ENCODE data around the gene TSHZ2.
"Not testable (repeated sequence)": the region's sequence is repeated elsewhere in the genome, so short reads cannot be mapped to it uniquely, and the experiment has no call there.

The TSHZ2 gene

GRCh38 chr20:53365539-53366075, 393.4 kb downstream of the TSHZ2 start:
- no peak for DNase-seq

GRCh38 chr20:53366928-53367327, 394.8 kb downstream of the TSHZ2 start:
- not testable (repeated sequence) for DNase-seq

GRCh38 chr20:53369871-53370270, 397.7 kb downstream of the TSHZ2 start:
- DNase-seq: no peak

GRCh38 chr20:53370345-53370961, 398.3 kb downstream of the TSHZ2 start:
- DNase-seq: no peak

GRCh38 chr20:53371216-53371615, 399.1 kb downstream of the TSHZ2 start:
- DNase-seq: no peak

- DNase-seq: no peak
Measured at GRCh38 chr20:53376021-53376420, 403.9 kb downstream of the TSHZ2 start.

- DNase-seq: no peak
Measured at GRCh38 chr20:53379014-53379832, 407.1 kb downstream of the TSHZ2 start.

GRCh38 chr20:53379833-53380120, 407.6 kb downstream of the TSHZ2 start:
- DNase-seq: no peak

- DNase-seq: no peak
Measured at GRCh38 chr20:53381568-53382262, 409.6 kb downstream of the TSHZ2 start.

GRCh38 chr20:53382263-53382844, 410.2 kb downstream of the TSHZ2 start:
- DNase-seq: no peak

GRCh38 chr20:53383916-53384315, 411.8 kb downstream of the TSHZ2 start:
- DNase-seq: no peak

GRCh38 chr20:53384392-53384791, 412.2 kb downstream of the TSHZ2 start:
- DNase-seq: no peak

GRCh38 chr20:53385941-53386767, 414.0 kb downstream of the TSHZ2 start:
- DNase-seq: no peak

- DNase-seq: no peak
Measured at GRCh38 chr20:53387983-53388675, 416.0 kb downstream of the TSHZ2 start.

- DNase-seq: no peak
Measured at GRCh38 chr20:53389516-53390300, 417.6 kb downstream of the TSHZ2 start.

GRCh38 chr20:53390770-53391169, 418.6 kb downstream of the TSHZ2 start:
- no peak for DNase-seq

- DNase-seq: no peak
Measured at GRCh38 chr20:53394433-53394832, 422.3 kb downstream of the TSHZ2 start.

- DNase-seq: no peak
Measured at GRCh38 chr20:53395188-53395923, 423.2 kb downstream of the TSHZ2 start.

- no peak for DNase-seq
Measured at GRCh38 chr20:53399083-53399482, 426.9 kb downstream of the TSHZ2 start.
